HepG2 (cell line): ENCODE measurements around the gene PTH1R. TPM values are rescaled to one million over a fixed set of nuclear protein-coding genes. Genes with fewer than 3 reads are reported as not detected.

Experiments
- DPF2 ChIP-seq: sonication (generic); formaldehyde crosslinking; IDR thresholded peaks from 2 replicates; pipeline ENCODE4 v1.4.0; 2020; ENCODE audit warnings: mild to moderate bottlenecking, low read depth, missing genetic modification reagents, borderline replicate concordance
- FOSL2 ChIP-seq: sonication (generic); formaldehyde crosslinking; IDR thresholded peaks from 2 replicates; pipeline ENCODE4 v1.4.0; 2020; ENCODE audit warnings: missing genetic modification reagents
- PITX1 ChIP-seq: sonication (generic); formaldehyde crosslinking; IDR thresholded peaks from 2 replicates; pipeline ENCODE4 v1.5.1; 2020; ENCODE audit warnings: mild to moderate bottlenecking, missing genetic modification reagents
- RCOR2 ChIP-seq: IDR thresholded peaks from 2 replicates; pipeline ENCODE4 v1.6.1; 2016; ENCODE audit warnings: missing biosample characterization, missing genetic modification reagents
- ZNF367 ChIP-seq: sonication (generic); formaldehyde crosslinking; IDR thresholded peaks from 2 replicates; pipeline ENCODE4 v1.4.0; 2020; ENCODE audit warnings: missing genetic modification reagents, borderline replicate concordance
- ZNF557 ChIP-seq: sonication (generic); formaldehyde crosslinking; IDR thresholded peaks from 2 replicates; pipeline ENCODE4 v1.4.0; 2020; ENCODE audit warnings: missing genetic modification reagents
- polyA plus RNA-seq, 8 experiments: library from polyadenylated mRNA; depleted of rRNA in 3 of 8; stranded (reverse) in 7 of 8; unstranded in 1 of 8; fragments of >200 nt; fragmentation: Illumina TruSeq in 4 of 8; extraction: Trizol in 4 of 8; gene quantifications; 2 replicates each; pipeline versions ENCODE4 v1.2.1 to v1.2.3, GENCODE V29; 2011 to 2016; ENCODE audit warnings: low read depth in 4 of 8, missing spikeins in 1 of 8, mixed read lengths in 1 of 8; ENCODE audit not compliant: insufficient read depth in 1 of 8
- total RNA-seq, 5 experiments: library from RNA; depleted of rRNA; stranded (reverse); fragments of >200 nt; fragmentation: Illumina TruSeq; extraction: Trizol; gene quantifications; 2 replicates each; pipeline ENCODE4 v1.2.3, GENCODE V29; 2016; ENCODE audit warnings: low read depth in 1 of 5
- TF ChIP-seq, protein P1 (sequence below): sonication (generic); formaldehyde crosslinking; IDR thresholded peaks from 2 replicates; pipeline ENCODE4 v1.5.0; 2020; ENCODE audit warnings: mild to moderate bottlenecking, missing genetic modification reagents, borderline replicate concordance
- TF ChIP-seq, protein P2 (sequence below): sonication (generic); formaldehyde crosslinking; IDR thresholded peaks from 2 replicates; pipeline ENCODE4 v1.8.0; 2022; ENCODE audit warnings: missing genetic modification reagents, mild to moderate bottlenecking, moderate library complexity, borderline replicate concordance
- TF ChIP-seq, protein P3 (sequence below): sonication (generic); formaldehyde crosslinking; IDR thresholded peaks from 2 replicates; pipeline ENCODE4 v1.5.1; 2020; ENCODE audit warnings: mild to moderate bottlenecking, missing genetic modification reagents, moderate library complexity
- TF ChIP-seq, protein P4 (sequence below): sonication (generic); IDR thresholded peaks from 2 replicates; pipeline ENCODE4 v1.6.1; 2016; ENCODE audit warnings: low read depth, borderline replicate concordance

Gene PTH1R
- total and polyA plus RNA-seq, 2 of the 13 experiments (the other 11 are each of a cell fraction or from before 2014, with no cell fraction given): not detected

DNA sequence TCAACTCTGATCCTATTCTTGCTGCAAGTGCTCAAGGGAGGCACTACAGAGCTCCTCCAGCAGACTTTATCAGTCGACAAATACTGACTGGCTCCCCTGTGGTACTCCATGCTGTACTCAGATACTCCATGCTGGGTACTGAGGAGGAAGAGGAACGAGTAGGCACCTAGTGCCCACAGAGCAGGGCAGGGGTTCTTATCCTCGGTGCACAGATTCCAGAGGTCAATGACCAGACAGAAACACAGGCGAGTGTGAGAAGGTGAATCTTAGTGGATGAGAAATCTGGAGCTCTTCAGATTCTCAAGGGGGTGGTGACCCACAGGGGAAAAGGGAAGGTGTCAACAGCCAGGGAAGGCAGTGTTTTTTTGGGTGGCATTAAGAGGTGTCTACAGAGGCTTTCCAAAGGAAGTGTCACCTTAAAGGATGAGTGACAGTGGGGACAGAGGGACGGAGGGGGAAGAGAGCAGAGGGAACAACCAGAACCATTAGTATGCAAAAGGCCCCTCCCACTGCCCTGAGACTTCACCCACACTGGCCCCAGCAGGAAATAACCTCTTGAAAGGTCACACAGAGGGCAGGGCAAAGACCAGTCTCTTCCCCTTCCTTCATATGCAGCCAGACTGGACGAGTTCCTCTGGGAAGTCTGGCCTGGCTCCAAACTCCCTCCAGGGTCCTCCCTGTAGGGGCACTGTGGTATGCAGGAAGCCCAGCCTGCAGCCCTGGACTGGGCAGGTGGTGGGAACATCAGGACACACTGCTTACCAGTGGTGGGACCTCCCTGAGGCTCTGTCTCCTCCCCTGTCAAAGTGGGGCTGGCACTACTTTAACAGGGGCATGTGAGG is 71.5 kb downstream of the PTH1R start (continued):
- TF ChIP-seq, protein P1, sequence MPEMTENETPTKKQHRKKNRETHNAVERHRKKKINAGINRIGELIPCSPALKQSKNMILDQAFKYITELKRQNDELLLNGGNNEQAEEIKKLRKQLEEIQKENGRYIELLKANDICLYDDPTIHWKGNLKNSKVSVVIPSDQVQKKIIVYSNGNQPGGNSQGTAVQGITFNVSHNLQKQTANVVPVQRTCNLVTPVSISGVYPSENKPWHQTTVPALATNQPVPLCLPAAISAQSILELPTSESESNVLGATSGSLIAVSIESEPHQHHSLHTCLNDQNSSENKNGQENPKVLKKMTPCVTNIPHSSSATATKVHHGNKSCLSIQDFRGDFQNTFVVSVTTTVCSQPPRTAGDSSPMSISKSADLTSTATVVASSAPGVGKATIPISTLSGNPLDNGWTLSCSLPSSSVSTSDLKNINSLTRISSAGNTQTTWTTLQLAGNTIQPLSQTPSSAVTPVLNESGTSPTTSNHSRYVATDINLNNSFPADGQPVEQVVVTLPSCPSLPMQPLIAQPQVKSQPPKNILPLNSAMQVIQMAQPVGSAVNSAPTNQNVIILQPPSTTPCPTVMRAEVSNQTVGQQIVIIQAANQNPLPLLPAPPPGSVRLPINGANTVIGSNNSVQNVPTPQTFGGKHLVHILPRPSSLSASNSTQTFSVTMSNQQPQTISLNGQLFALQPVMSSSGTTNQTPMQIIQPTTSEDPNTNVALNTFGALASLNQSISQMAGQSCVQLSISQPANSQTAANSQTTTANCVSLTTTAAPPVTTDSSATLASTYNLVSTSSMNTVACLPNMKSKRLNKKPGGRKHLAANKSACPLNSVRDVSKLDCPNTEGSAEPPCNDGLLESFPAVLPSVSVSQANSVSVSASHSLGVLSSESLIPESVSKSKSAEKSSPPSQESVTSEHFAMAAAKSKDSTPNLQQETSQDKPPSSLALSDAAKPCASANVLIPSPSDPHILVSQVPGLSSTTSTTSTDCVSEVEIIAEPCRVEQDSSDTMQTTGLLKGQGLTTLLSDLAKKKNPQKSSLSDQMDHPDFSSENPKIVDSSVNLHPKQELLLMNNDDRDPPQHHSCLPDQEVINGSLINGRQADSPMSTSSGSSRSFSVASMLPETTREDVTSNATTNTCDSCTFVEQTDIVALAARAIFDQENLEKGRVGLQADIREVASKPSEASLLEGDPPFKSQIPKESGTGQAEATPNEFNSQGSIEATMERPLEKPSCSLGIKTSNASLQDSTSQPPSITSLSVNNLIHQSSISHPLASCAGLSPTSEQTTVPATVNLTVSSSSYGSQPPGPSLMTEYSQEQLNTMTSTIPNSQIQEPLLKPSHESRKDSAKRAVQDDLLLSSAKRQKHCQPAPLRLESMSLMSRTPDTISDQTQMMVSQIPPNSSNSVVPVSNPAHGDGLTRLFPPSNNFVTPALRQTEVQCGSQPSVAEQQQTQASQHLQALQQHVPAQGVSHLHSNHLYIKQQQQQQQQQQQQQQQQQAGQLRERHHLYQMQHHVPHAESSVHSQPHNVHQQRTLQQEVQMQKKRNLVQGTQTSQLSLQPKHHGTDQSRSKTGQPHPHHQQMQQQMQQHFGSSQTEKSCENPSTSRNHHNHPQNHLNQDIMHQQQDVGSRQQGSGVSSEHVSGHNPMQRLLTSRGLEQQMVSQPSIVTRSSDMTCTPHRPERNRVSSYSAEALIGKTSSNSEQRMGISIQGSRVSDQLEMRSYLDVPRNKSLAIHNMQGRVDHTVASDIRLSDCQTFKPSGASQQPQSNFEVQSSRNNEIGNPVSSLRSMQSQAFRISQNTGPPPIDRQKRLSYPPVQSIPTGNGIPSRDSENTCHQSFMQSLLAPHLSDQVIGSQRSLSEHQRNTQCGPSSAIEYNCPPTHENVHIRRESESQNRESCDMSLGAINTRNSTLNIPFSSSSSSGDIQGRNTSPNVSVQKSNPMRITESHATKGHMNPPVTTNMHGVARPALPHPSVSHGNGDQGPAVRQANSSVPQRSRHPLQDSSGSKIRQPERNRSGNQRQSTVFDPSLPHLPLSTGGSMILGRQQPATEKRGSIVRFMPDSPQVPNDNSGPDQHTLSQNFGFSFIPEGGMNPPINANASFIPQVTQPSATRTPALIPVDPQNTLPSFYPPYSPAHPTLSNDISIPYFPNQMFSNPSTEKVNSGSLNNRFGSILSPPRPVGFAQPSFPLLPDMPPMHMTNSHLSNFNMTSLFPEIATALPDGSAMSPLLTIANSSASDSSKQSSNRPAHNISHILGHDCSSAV (CRISPR knock-in tag): no peak
- TF ChIP-seq RCOR2 (CRISPR knock-in tag) (0 out of 2 replicates have a peak, but pooled peaks have one; percentile 27), PITX1 (CRISPR knock-in tag) (0 out of 2 replicates have a peak, but pooled peaks have one; percentile 28), DPF2 (CRISPR knock-in tag) (no peak), FOSL2 (peak; percentile 20; the same call in 1 of the 2 replicates), ZNF367 (CRISPR knock-in tag) (no peak), ZNF557 (CRISPR knock-in tag) (no peak)
- TF ChIP-seq, protein P2, sequence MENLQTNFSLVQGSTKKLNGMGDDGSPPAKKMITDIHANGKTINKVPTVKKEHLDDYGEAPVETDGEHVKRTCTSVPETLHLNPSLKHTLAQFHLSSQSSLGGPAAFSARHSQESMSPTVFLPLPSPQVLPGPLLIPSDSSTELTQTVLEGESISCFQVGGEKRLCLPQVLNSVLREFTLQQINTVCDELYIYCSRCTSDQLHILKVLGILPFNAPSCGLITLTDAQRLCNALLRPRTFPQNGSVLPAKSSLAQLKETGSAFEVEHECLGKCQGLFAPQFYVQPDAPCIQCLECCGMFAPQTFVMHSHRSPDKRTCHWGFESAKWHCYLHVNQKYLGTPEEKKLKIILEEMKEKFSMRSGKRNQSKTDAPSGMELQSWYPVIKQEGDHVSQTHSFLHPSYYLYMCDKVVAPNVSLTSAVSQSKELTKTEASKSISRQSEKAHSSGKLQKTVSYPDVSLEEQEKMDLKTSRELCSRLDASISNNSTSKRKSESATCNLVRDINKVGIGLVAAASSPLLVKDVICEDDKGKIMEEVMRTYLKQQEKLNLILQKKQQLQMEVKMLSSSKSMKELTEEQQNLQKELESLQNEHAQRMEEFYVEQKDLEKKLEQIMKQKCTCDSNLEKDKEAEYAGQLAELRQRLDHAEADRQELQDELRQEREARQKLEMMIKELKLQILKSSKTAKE (CRISPR knock-in tag): peak; percentile 93
- TF ChIP-seq, protein P3, sequence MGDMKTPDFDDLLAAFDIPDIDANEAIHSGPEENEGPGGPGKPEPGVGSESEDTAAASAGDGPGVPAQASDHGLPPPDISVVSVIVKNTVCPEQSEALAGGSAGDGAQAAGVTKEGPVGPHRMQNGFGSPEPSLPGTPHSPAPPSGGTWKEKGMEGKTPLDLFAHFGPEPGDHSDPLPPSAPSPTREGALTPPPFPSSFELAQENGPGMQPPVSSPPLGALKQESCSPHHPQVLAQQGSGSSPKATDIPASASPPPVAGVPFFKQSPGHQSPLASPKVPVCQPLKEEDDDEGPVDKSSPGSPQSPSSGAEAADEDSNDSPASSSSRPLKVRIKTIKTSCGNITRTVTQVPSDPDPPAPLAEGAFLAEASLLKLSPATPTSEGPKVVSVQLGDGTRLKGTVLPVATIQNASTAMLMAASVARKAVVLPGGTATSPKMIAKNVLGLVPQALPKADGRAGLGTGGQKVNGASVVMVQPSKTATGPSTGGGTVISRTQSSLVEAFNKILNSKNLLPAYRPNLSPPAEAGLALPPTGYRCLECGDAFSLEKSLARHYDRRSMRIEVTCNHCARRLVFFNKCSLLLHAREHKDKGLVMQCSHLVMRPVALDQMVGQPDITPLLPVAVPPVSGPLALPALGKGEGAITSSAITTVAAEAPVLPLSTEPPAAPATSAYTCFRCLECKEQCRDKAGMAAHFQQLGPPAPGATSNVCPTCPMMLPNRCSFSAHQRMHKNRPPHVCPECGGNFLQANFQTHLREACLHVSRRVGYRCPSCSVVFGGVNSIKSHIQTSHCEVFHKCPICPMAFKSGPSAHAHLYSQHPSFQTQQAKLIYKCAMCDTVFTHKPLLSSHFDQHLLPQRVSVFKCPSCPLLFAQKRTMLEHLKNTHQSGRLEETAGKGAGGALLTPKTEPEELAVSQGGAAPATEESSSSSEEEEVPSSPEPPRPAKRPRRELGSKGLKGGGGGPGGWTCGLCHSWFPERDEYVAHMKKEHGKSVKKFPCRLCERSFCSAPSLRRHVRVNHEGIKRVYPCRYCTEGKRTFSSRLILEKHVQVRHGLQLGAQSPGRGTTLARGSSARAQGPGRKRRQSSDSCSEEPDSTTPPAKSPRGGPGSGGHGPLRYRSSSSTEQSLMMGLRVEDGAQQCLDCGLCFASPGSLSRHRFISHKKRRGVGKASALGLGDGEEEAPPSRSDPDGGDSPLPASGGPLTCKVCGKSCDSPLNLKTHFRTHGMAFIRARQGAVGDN: peak; percentile 42
- TF ChIP-seq, protein P4, sequence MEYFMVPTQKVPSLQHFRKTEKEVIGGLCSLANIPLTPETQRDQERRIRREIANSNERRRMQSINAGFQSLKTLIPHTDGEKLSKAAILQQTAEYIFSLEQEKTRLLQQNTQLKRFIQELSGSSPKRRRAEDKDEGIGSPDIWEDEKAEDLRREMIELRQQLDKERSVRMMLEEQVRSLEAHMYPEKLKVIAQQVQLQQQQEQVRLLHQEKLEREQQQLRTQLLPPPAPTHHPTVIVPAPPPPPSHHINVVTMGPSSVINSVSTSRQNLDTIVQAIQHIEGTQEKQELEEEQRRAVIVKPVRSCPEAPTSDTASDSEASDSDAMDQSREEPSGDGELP: peak; percentile 32; the same call in 1 of the 2 replicates
